Breast epithelium (tissue), 4 donors: ENCODE measurements around the gene PSMD3. TPM values are rescaled to one million over a fixed set of nuclear protein-coding genes. Genes with fewer than 3 reads are reported as not detected.

Experiments used
- DNase-seq, 2 donors: peaks; one replicate each; pipeline ENCODE4 v3.0.0-alpha.2; 2019; ENCODE audit warnings: low spot score in 2 of 2
- H3K27ac ChIP-seq, 2 donors: fragments of 200-600 bp; sonication (generic) in 1 of 2; one replicate each; pipeline ENCODE4 v1.5.1; 2016 to 2019; ENCODE audit warnings: mild to moderate bottlenecking in 1 of 2
- H3K27me3 ChIP-seq, 2 donors: fragments of 200-600 bp; sonication (generic) in 1 of 2; one replicate each; pipeline versions ENCODE4 v1.5.1 to v1.6.0; 2017 to 2019; ENCODE audit warnings: control low read depth in 1 of 2, mild to moderate bottlenecking in 1 of 2
- H3K36me3 ChIP-seq: fragments of 200-600 bp; one replicate; pipeline ENCODE4 v1.5.1; 2019
- H3K4me1 ChIP-seq, 2 donors: fragments of 200-600 bp; sonication (generic); one replicate each; pipeline ENCODE4 v1.5.1; 2016 to 2019; ENCODE audit warnings: control low read depth in 1 of 2
- H3K4me3 ChIP-seq, 3 donors: fragments of 200-600 bp; sonication (generic); 1 replicate in 2 of 3; 2 replicates in 1 of 3; pipeline ENCODE4 v1.5.1; 2016 to 2019; ENCODE audit warnings: mild to moderate bottlenecking in 3 of 3, moderate library complexity in 2 of 3
- H3K9me3 ChIP-seq, 2 donors: fragments of 200-600 bp; sonication (generic) in 1 of 2; one replicate each; pipeline ENCODE4 v1.5.1; 2016 to 2019; ENCODE audit warnings: control low read depth in 1 of 2
- CTCF ChIP-seq, 3 donors: fragments of 450-650 bp; IDR thresholded peaks; one replicate each; pipeline ENCODE4 v1.5.1; 2016 to 2017; ENCODE audit warnings: antibody characterized with exemption in 3 of 3, mild to moderate bottlenecking in 3 of 3, moderate library complexity in 3 of 3
- POLR2A ChIP-seq: fragments of 450-650 bp; IDR thresholded peaks from one replicate; pipeline ENCODE4 v1.6.1; 2016; ENCODE audit warnings: antibody characterized with exemption, mild to moderate bottlenecking, moderate library complexity
- POLR2AphosphoS5 ChIP-seq, 3 donors: sonication (generic); formaldehyde crosslinking; IDR thresholded peaks; one replicate each; pipeline ENCODE4 v1.6.1; 2017; ENCODE audit warnings: antibody characterized with exemption in 3 of 3
- intact Hi-C: fragments of 100-400 bp; cut with DNase I; formaldehyde crosslinking; loops from one replicate; pipeline ENCODE4 v1.15.1; 2023; ENCODE audit warnings: low total_unique reads
- total RNA-seq, 3 donors: library from RNA; depleted of rRNA; stranded (reverse); fragments of >200 nt; gene quantifications; one replicate each; pipeline ENCODE4 v1.1.0, GENCODE V29; 2016

PSMD3 gene
- total RNA-seq, 3 donors from 2014 or later = 79.4 to 83.0 (median 81.0) TPM

DNA sequence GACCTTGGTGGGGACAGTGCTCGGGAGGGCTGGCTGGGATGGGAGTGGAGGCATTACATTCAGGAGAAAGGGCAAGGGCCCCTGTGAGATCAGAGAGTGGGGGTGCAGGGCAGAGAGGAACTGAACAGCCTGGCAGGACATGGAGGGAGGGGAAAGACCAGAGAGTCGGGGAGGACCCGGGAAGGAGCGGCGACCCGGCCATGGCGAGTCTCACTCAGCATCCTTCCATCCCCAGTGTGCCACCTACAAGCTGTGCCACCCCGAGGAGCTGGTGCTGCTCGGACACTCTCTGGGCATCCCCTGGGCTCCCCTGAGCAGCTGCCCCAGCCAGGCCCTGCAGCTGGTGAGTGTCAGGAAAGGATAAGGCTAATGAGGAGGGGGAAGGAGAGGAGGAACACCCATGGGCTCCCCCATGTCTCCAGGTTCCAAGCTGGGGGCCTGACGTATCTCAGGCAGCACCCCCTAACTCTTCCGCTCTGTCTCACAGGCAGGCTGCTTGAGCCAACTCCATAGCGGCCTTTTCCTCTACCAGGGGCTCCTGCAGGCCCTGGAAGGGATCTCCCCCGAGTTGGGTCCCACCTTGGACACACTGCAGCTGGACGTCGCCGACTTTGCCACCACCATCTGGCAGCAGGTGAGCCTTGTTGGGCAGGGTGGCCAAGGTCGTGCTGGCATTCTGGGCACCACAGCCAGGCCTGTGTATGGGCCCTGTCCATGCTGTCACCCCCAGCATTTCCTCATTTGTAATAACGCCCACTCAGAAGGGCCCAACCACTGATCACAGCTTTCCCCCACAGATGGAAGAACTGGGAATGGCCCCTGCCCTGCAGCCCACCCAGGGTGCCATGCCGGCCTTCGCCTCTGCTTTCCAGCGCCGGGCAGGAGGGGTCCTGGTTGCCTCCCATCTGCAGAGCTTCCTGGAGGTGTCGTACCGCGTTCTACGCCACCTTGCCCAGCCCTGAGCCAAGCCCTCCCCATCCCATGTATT lies 35.7 kb downstream of the PSMD3 start:
- Histone ChIP-seq H3K4me3 (no peak overlapping the region), H3K27ac (peak overlapping the region; percentile 19 to 33), H3K27me3 (no peaks in the 10 kb centered on the region), H3K9me3 (no peaks in the 10 kb centered on the region), H3K36me3 (no peaks in the 10 kb centered on the region), H3K4me1 (peaks cover 22% of the 10 kb centered on the region in 2 donors)
- TF ChIP-seq POLR2AphosphoS5 (IDR thresholded peaks at IDR 0.05) (no peak), CTCF (IDR thresholded peaks at IDR 0.05) (no peak), POLR2A (no peak)
- intact Hi-C loops = no loop called here
- no peak for DNase-seq

DNA sequence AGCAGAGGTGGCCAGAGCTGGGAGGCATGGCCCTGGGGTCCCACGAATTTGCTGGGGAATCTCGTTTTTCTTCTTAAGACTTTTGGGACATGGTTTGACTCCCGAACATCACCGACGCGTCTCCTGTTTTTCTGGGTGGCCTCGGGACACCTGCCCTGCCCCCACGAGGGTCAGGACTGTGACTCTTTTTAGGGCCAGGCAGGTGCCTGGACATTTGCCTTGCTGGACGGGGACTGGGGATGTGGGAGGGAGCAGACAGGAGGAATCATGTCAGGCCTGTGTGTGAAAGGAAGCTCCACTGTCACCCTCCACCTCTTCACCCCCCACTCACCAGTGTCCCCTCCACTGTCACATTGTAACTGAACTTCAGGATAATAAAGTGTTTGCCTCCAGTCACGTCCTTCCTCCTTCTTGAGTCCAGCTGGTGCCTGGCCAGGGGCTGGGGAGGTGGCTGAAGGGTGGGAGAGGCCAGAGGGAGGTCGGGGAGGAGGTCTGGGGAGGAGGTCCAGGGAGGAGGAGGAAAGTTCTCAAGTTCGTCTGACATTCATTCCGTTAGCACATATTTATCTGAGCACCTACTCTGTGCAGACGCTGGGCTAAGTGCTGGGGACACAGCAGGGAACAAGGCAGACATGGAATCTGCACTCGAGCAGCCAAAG lies 36.9 kb downstream of the PSMD3 start:
- H3K9me3 ChIP-seq = no peaks in the 10 kb centered on the region
- H3K4me1 ChIP-seq = peaks cover 22 to 31% of the 10 kb centered on the region in 2 donors
- DNase-seq = no peak
- H3K27ac ChIP-seq = peak overlapping the region; percentile 53 to 92
- no peaks in the 10 kb centered on the region for H3K27me3 ChIP-seq
- intact Hi-C loops = no loop called here
- no peak overlapping the region for H3K4me3 ChIP-seq
- H3K36me3 ChIP-seq = no peaks in the 10 kb centered on the region
- TF ChIP-seq POLR2AphosphoS5 (IDR thresholded peaks at IDR 0.05) (no peak), CTCF (IDR thresholded peaks at IDR 0.05) (no peak), POLR2A (no peak)

- Histone ChIP-seq H3K9me3 (no peaks in the 10 kb centered on the region), H3K4me1 (peaks cover 22 to 39% of the 10 kb centered on the region in 2 donors), H3K27ac (peak overlapping the region; percentile 53 to 92), H3K27me3 (no peaks in the 10 kb centered on the region), H3K4me3 (peak overlapping the region in 1 of 3 donors; percentile 28), H3K36me3 (no peaks in the 10 kb centered on the region)
- no peak for TF ChIP-seq POLR2AphosphoS5 (IDR thresholded peaks at IDR 0.05)
- no peak for TF ChIP-seq POLR2A
- no peak for TF ChIP-seq CTCF (IDR thresholded peaks at IDR 0.05)
- intact Hi-C loops = no loop called here
- DNase-seq = no peak
These were observed 37.9 kb downstream of the PSMD3 start for GRCh38 chr17:40018211-40019121.

DNA sequence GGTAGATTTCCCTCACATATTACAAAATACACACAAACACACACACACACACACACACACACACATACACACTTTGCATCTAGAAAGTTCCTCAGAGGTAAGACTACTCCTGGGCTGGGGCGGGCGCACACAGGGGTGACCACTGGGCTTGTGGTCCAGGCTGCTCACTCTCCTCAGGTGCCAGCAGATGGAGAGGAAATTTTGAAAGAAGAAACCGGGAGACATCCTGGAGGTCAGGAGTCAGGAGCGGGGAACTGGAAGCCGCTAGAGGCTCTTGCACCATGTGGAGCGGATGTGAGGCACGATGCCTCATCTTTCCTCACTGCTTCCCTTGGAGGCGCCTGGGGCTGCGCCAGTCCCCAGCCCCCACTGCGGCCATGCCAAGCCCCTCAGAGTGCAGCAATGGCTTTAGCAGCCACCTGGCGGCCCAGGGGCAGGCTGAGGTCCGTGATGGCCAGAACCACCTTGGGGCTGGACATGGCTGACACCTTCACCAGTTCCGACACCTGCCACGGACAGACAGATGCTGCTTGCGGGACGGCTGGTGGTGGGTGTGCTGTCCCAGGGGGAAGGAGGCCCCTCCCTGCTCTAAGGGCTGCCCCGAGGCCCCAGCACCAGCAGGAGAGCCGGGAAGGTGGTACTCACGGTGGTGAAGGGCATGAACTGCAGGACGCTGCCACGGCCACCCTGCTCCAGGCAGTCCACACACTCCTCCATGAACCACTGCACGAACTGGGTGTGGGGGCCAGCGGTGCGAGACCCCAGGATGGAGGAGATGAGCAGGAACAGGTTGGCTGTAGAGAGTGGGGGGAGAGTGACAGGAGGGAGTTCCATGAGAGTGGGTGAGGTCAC lies 38.8 kb downstream of the PSMD3 start:
- H3K4me3 ChIP-seq = no peak overlapping the region
- no peak for DNase-seq
- no peak for TF ChIP-seq CTCF (IDR thresholded peaks at IDR 0.05)
- H3K27me3 ChIP-seq = no peaks in the 10 kb centered on the region
- peak overlapping the region; percentile 53 to 92 for H3K27ac ChIP-seq
- H3K36me3 ChIP-seq = no peaks in the 10 kb centered on the region
- H3K9me3 ChIP-seq = no peaks in the 10 kb centered on the region
- peaks cover 22 to 43% of the 10 kb centered on the region in 2 donors for H3K4me1 ChIP-seq
- intact Hi-C loops = no loop called here
